Right lobe of liver (tissue), 6 donors: ENCODE data around the gene SFRP5. TPM values are rescaled to one million over a fixed set of nuclear protein-coding genes. Genes with fewer than 3 reads are reported as not detected.

ENCODE experiments used
- ATAC-seq, 4 donors: fragments of 200-7000 bp; cut with Tn5 transposase; one replicate each; pipeline ENCODE4 v1.9.1; 2020; ENCODE audit warnings: mild to moderate bottlenecking in 4 of 4, moderate library complexity in 4 of 4
- DNase-seq, 3 donors: peaks; one replicate each; pipeline ENCODE4 v3.0.0-alpha.2; 2020
- H3K27ac ChIP-seq, 3 donors: fragments of 200-600 bp; one replicate each; pipeline ENCODE4 v1.8.0; 2022
- H3K27me3 ChIP-seq, 2 donors: fragments of 200-600 bp; one replicate each; pipeline ENCODE4 v1.8.0; 2022
- H3K36me3 ChIP-seq, 4 donors: fragments of 200-600 bp; sonication (generic) in 1 of 4; one replicate each; pipeline versions ENCODE4 v1.5.1 to v1.8.0; 2017 to 2022; ENCODE audit warnings: control low read depth in 1 of 4
- H3K4me1 ChIP-seq, 4 donors: fragments of 200-600 bp; sonication (generic) in 1 of 4; one replicate each; pipeline versions ENCODE4 v1.5.1 to v1.8.0; 2017 to 2022; ENCODE audit warnings: control low read depth in 1 of 4
- H3K4me3 ChIP-seq, 3 donors: fragments of 200-600 bp; one replicate each; pipeline ENCODE4 v1.8.0; 2022
- H3K9me3 ChIP-seq, 4 donors: fragments of 200-600 bp; sonication (generic) in 1 of 4; one replicate each; pipeline versions ENCODE4 v1.5.1 to v1.8.0; 2017 to 2022; ENCODE audit warnings: control low read depth in 1 of 4
- CTCF ChIP-seq, 4 donors: fragments of 200-600 bp in 3 of 4; fragments of 450-650 bp in 1 of 4; IDR thresholded peaks; one replicate each; pipeline versions ENCODE4 v1.5.1 to v1.8.0; 2016 to 2022; ENCODE audit warnings: antibody characterized with exemption in 4 of 4, mild to moderate bottlenecking in 2 of 4
- POLR2A ChIP-seq: fragments of 450-650 bp; IDR thresholded peaks from one replicate; pipeline ENCODE4 v1.6.1; 2017; ENCODE audit warnings: antibody characterized with exemption, mild to moderate bottlenecking
- WGBS: methylation state at CpG from one replicate; pipeline ENCODE4 v1.1.6; 2018; ENCODE audit warnings: low coverage, low lambda C conversion rate; ENCODE audit not compliant: insufficient coverage; ENCODE audit errors: missing lambda C conversion rate; 5-methylcytosine and 5-hydroxymethylcytosine counted together
- intact Hi-C, 2 donors: fragments of 100-400 bp; cut with DNase I; formaldehyde crosslinking; loops; one replicate each; pipeline versions ENCODE4 v1.11.2 to v1.14.1; 2022
- total RNA-seq, 6 experiments: library from RNA; depleted of rRNA in 2 of 6; stranded (reverse); fragments of >200 nt in 2 of 6; fragmentation: NEBNext Ultra II Directional in 3 of 6; extraction: Animal tissue kit (Norgen Biotek cat#: 25700) in 3 of 6; gene quantifications; one replicate each; pipeline versions ENCODE4 v1.1.0 to v1.2.4, GENCODE V29; 2016 to 2023
- donor health status: DM: no; HTN: yes; CAD: no.
- donor health status: DM: no; HTN: no; CAD: no.
- donor health status: DM: no; HTN: no; CAD: no.
- donor health status: DM: no; HTN: yes; CAD: no.
- donor health status: DM: no; HTN: yes; CAD: no.

The SFRP5 gene
- total RNA-seq, 6 experiments from 2014 or later: 1.6 to 6.6 (median 4.5) TPM

GRCh38 chr10:97717627-97718026 lies 54.2 kb downstream of the SFRP5 start:
- peak overlapping the region in 1 of 3 donors; percentile 59 for H3K27ac ChIP-seq
- 95% methylated on average over 7 of the region's 7 CpGs for WGBS
- H3K4me3 ChIP-seq: no peak overlapping the region
- no peaks in the 10 kb centered on the region for H3K9me3 ChIP-seq
- ATAC-seq: no peak
- H3K36me3 ChIP-seq: no peaks in the 10 kb centered on the region
- no peak for TF ChIP-seq POLR2A
- TF ChIP-seq CTCF (IDR thresholded peaks at IDR 0.05): no peak
- H3K4me1 ChIP-seq: peaks cover 0 to 15% (median 2%) of the 10 kb centered on the region in 4 donors
- intact Hi-C loops: no loop called here
- no peaks in the 10 kb centered on the region for H3K27me3 ChIP-seq
- peak in 1 of 3 donors; percentile 44 for DNase-seq

Other genes starting within 250 kb of the SFRP5 start
- under 1 TPM in 4 of 6 experiments, not detected in 2; 0.28 to 0.81 (median 0.50) TPM for gene ANKRD2, start 199.2 kb downstream of the SFRP5 start, total RNA-seq
- gene HOGA1, start 187.6 kb downstream of the SFRP5 start, total RNA-seq: 10 to 100 TPM; 16.8 to 92.9 (median 36.5) TPM
- gene C10orf62, start 182.3 kb downstream of the SFRP5 start, total RNA-seq: 1 to 10 TPM in 5 of 6 experiments, not detected in 1; 1.2 to 4.1 (median 2.2) TPM
- 1 to 10 TPM in 4 of 6 experiments, under 1 TPM in 2; 0.69 to 3.9 (median 1.6) TPM for gene MORN4, start 138.5 kb downstream of the SFRP5 start, total RNA-seq
- gene PI4K2A, start 131.3 kb downstream of the SFRP5 start, total RNA-seq: 10 to 100 TPM in 3 of 6 experiments, 1 to 10 TPM in 3; 6.2 to 18.1 (median 11.4) TPM
- gene AVPI1, start 84.8 kb downstream of the SFRP5 start, total RNA-seq: 10 to 100 TPM; 10.3 to 27.0 (median 20.2) TPM
- gene MARVELD1, start 58.3 kb downstream of the SFRP5 start, total RNA-seq: 1 to 10 TPM; 1.5 to 3.1 (median 2.3) TPM
- 10 to 100 TPM in 5 of 6 experiments, 1 to 10 TPM in 1; 9.2 to 19.3 (median 12.6) TPM for gene ZFYVE27, start 34.9 kb downstream of the SFRP5 start, total RNA-seq
- gene GOLGA7B, start 77.8 kb upstream of the SFRP5 start, total RNA-seq: under 1 TPM; 0.06 to 0.28 (median 0.14) TPM